ENCODE results near the gene NFAM1.

DNA sequence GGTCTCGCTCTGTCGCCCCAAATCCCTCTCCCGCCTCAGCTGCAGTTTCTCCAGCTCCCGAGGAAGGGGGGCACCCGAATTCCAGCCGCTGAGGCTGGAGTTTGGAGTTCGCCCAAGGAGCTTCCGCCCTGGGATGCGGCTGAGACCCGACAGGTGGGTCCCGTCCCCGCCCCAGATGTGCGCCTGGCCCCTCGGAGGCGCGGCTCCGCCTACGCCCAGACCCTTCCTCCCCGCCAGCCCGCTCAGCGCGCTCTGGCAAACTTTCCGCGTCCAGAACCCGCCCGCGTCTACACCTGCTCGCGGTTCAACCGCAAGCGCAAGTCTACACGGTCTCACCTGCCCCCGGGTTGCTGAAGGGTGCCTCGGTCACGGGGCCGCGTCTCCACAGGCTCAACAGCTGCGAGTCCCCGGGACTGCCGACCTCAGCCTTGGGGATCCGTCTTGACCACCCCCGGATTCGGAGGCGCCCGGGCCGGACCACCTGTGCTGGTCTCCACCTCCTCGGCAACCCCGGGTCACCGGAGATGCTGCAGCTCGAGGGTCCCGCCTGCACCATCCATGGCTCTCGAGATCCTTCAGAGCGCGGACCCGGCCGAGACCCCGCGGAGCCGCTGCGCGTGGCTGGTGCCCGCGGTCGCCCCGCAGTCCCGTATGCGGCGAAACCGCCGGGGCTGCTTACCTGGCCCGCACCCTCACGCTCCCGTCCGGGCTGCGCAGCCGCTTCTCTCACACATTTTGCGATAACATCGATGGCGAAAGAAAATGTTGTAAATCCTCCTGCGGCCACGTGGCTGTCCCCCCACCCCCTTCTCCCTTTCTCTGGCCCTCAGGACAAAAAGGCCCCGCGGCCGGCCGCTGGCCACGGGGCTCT lies 63.6 kb downstream of the NFAM1 start:
- TF ChIP-seq, protein P1, sequence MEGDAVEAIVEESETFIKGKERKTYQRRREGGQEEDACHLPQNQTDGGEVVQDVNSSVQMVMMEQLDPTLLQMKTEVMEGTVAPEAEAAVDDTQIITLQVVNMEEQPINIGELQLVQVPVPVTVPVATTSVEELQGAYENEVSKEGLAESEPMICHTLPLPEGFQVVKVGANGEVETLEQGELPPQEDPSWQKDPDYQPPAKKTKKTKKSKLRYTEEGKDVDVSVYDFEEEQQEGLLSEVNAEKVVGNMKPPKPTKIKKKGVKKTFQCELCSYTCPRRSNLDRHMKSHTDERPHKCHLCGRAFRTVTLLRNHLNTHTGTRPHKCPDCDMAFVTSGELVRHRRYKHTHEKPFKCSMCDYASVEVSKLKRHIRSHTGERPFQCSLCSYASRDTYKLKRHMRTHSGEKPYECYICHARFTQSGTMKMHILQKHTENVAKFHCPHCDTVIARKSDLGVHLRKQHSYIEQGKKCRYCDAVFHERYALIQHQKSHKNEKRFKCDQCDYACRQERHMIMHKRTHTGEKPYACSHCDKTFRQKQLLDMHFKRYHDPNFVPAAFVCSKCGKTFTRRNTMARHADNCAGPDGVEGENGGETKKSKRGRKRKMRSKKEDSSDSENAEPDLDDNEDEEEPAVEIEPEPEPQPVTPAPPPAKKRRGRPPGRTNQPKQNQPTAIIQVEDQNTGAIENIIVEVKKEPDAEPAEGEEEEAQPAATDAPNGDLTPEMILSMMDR (conservative IDR thresholded peaks at IDR 0.05; ENCODE audit: low read length): no peak
- no peak for TF ChIP-seq EZH2phosphoT487 (IDR thresholded peaks at IDR 0.05; ENCODE audit: borderline replicate concordance)

All from Loucy (cell line).